Measurements from ENCODE around the gene XIRP2. TPM values are rescaled to one million over a fixed set of nuclear protein-coding genes. Genes with fewer than 3 reads are reported as not detected.

Gene XIRP2
- total RNA-seq, 1 experiment from 2014 or later = not detected

DNA sequence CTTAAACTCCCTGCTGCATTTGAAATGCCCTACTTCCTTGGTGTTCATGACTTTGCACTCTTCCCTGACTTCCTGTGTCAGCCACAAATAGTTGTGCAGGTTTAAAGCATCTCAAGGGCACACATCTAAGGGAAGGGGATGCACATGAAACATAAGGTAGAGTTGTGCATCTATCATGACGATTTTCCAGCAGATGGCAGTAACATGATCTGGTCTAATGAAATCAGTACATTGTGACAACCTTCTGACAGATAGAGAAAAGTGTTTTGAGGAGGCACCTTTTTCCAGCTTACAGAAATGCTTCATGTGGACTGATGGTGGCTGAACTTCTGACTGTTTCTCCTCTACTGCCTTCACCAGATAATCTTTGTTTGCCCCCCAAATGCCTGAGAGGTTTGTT lies 238.9 kb downstream of the XIRP2 start:
- intact Hi-C loops (cut with micrococcal nuclease; ENCODE audit: unreplicated experiment) = loop anchor here (1.0 to 2.0 kb wide), 2 partner anchors 85 to 588 kb away; no protein-coding TSS in a partner anchor
- TF ChIP-seq, protein P1, sequence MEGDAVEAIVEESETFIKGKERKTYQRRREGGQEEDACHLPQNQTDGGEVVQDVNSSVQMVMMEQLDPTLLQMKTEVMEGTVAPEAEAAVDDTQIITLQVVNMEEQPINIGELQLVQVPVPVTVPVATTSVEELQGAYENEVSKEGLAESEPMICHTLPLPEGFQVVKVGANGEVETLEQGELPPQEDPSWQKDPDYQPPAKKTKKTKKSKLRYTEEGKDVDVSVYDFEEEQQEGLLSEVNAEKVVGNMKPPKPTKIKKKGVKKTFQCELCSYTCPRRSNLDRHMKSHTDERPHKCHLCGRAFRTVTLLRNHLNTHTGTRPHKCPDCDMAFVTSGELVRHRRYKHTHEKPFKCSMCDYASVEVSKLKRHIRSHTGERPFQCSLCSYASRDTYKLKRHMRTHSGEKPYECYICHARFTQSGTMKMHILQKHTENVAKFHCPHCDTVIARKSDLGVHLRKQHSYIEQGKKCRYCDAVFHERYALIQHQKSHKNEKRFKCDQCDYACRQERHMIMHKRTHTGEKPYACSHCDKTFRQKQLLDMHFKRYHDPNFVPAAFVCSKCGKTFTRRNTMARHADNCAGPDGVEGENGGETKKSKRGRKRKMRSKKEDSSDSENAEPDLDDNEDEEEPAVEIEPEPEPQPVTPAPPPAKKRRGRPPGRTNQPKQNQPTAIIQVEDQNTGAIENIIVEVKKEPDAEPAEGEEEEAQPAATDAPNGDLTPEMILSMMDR (IDR thresholded peaks at IDR 0.05; ENCODE audit: unreplicated experiment) = peak; percentile 53
- Mint-ChIP-seq H3K27me3 (ENCODE audit: unreplicated experiment) (no peaks in the 10 kb centered on the region), H3K4me3 (ENCODE audit: low read depth, unreplicated experiment) (no peak overlapping the region), H3K4me1 (ENCODE audit: low read depth, unreplicated experiment) (peaks cover 8% of the 10 kb centered on the region), H3K36me3 (ENCODE audit: insufficient read depth, unreplicated experiment) (no peaks in the 10 kb centered on the region), H3K9me3 (ENCODE audit: low read depth, unreplicated experiment) (no peaks in the 10 kb centered on the region), H3K27ac (ENCODE audit: unreplicated experiment) (no peak overlapping the region)
- no TSS peak for BruUV-seq (replicated peaks)
- no peak for DNase-seq
- CTCF ChIA-PET = no interaction called here

DNA sequence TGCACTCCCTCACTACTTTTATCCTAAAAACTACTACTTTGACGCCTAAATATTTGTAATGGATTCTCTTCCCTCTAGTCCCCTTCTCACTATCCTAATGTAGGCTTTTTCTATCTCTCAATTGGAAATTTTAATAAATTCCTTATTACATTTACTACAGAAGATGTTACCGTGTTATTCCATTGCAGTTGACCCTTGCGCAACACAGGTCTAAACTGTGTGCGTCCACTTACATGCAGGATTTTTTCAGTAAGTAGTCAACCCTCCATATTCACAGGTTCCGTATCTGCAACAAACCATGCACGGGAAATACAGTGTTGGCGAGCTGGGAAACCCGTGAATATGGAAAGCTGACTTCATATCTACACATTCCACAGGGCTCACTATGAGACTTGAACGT lies 239.8 kb downstream of the XIRP2 start:
- no peaks in the 10 kb centered on the region for H3K27me3 Mint-ChIP-seq (ENCODE audit: unreplicated experiment)
- H3K27ac Mint-ChIP-seq (ENCODE audit: unreplicated experiment) = no peak overlapping the region
- CTCF ChIA-PET = no interaction called here
- H3K36me3 Mint-ChIP-seq (ENCODE audit: insufficient read depth, unreplicated experiment) = no peaks in the 10 kb centered on the region
- no peaks in the 10 kb centered on the region for H3K9me3 Mint-ChIP-seq (ENCODE audit: low read depth, unreplicated experiment)
- intact Hi-C loops (cut with micrococcal nuclease; ENCODE audit: unreplicated experiment) = no loop called here
- H3K4me3 Mint-ChIP-seq (ENCODE audit: low read depth, unreplicated experiment) = no peak overlapping the region
- TF ChIP-seq, protein P1 (IDR thresholded peaks at IDR 0.05; ENCODE audit: unreplicated experiment) = no peak
- no TSS peak for BruUV-seq (replicated peaks)
- no peak for DNase-seq
- peaks cover 8% of the 10 kb centered on the region for H3K4me1 Mint-ChIP-seq (ENCODE audit: low read depth, unreplicated experiment)

DNA sequence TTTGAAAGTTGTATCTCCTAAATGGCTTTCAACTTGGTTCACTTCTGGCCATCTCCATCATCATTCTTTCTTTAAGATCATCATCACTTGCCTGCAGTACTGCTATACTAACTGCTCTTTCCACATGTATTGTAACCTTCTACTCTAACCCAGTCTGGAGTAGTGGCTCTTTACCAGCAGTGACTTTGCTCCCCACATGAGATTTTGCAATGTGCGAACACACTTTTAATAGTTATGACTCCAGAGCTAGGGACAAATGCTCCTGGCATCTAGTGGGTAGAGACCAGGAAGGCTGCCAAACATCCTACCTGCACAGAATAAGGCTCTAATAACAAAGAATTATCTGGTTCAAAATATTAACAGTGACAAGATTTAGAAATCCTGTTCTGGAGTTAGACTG lies 243.8 kb downstream of the XIRP2 start:
- CTCF ChIA-PET = no interaction called here
- no peak overlapping the region for H3K27ac Mint-ChIP-seq (ENCODE audit: unreplicated experiment)
- no peaks in the 10 kb centered on the region for H3K36me3 Mint-ChIP-seq (ENCODE audit: insufficient read depth, unreplicated experiment)
- intact Hi-C loops (cut with micrococcal nuclease; ENCODE audit: unreplicated experiment) = no loop called here
- no peak overlapping the region for H3K4me3 Mint-ChIP-seq (ENCODE audit: low read depth, unreplicated experiment)
- no TSS peak for BruUV-seq (replicated peaks)
- H3K27me3 Mint-ChIP-seq (ENCODE audit: unreplicated experiment) = no peaks in the 10 kb centered on the region
- no peaks in the 10 kb centered on the region for H3K9me3 Mint-ChIP-seq (ENCODE audit: low read depth, unreplicated experiment)
- peaks cover 4% of the 10 kb centered on the region for H3K4me1 Mint-ChIP-seq (ENCODE audit: low read depth, unreplicated experiment)
- TF ChIP-seq, protein P1 (IDR thresholded peaks at IDR 0.05; ENCODE audit: unreplicated experiment) = no peak
- DNase-seq = no peak

DNA sequence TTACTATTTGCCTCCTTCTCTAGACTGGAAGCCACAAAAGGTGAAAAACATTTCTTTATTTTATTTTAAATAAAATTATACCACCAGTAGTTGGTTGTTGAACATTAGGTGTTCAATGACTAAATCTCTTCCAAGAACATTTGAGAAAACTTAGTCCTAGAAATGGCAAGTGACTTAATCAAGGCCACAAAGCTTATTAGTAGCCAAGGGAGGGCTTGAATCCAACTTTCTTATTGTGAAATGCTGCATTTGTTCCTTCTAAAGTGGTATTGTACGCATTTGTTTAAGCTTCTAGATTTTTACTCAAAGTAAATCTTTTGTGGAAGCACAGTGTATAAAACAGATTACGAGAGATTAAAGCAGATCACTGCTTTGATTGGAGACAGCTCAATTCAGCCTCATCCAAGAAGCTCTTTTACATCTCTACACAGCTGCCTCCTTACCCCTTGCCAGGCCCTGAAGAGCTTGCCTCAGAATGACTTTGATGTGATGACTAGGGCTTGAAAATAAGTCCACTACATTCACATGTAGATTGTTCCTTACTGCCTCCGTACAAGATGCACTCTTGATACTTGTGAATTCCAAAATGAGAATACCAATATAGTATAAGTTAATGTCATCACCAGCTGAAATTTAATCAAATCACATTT lies 244.8 kb downstream of the XIRP2 start:
- Mint-ChIP-seq H3K4me3 (ENCODE audit: low read depth, unreplicated experiment) (no peak overlapping the region), H3K9me3 (ENCODE audit: low read depth, unreplicated experiment) (no peaks in the 10 kb centered on the region), H3K27ac (ENCODE audit: unreplicated experiment) (no peak overlapping the region), H3K4me1 (ENCODE audit: low read depth, unreplicated experiment) (no peaks in the 10 kb centered on the region), H3K36me3 (ENCODE audit: insufficient read depth, unreplicated experiment) (no peaks in the 10 kb centered on the region), H3K27me3 (ENCODE audit: unreplicated experiment) (no peaks in the 10 kb centered on the region)
- DNase-seq = no peak
- CTCF ChIA-PET = no interaction called here
- TF ChIP-seq, protein P1 (IDR thresholded peaks at IDR 0.05; ENCODE audit: unreplicated experiment) = no peak
- BruUV-seq (replicated peaks) = no TSS peak
- intact Hi-C loops (cut with micrococcal nuclease; ENCODE audit: unreplicated experiment) = no loop called here

All from Calu3 (cell line).